ENCODE measurements around the gene MRAP.

Gene MRAP

DNA sequence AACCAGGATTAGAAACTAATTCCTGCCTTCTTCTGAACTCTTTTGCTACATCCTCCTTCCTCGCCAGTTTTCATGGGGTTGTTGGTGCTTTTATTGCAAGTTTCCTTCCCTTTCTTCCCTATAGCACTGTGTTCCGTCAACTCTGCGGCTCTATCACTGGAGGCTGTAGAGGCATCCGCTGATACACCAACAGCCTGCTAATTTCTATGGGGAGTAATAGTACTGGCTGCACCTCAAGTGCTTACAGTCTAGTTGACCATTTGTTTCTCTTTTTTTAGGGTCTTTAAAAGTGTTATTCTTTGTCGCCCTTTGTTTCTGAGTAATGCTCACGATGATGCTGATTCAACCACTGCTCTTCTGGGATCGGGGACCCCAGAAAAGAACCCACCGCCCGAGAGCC is 20.6 kb upstream of the MRAP start:
- in situ Hi-C loops (cut with MboI; ENCODE audit: low sequenced_read_pairs): no loop called here

DNA sequence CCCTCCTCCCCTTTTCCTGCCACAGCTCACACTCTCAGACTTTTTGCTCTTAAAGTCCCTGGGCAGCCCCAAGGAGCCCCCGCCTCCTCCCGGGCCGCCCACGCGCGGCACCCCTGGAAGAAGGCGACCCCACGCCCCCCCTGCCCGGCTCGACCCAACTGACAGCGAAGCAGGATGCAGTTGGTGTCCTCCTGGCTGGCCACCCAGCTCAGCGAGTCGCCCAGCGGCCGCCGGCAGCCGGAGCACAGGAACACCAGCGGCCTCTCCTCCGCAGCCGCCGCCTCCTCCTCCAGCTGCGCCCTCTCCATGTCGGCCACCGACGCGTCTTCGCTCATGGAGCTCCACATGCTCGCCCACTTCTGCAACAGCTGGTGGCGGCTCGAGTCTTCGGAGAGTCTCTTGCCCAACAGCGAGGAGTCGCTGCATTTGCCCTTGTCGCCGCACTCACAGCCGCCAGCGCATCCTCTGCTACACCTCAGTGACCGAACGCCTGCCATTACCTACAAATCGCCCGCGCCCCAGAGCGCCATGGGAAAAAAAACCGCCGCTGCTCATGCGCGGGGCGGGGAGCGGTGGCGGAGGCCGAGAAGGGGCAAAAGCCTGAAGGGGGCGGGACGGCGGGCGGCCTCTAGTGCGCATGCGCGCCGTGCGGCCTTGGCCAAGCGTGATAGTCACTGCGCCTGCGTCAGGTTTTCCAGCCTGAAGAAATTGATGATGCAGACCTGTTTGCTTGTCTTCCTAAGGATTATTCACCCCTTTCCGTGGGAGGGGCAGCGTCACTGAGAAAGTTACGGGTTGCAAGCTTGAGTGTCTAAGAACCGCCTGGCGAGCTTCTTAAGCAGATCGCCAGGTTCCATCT is 19.9 kb upstream of the MRAP start, which contains the start of gene MIS18A:
TSS of gene MIS18A (minus strand) at position 532 of the 859 bp plus-strand sequence. CDS start at position 497, 35 bp downstream.
- peaks cover 9% of the 10 kb centered on the region; the same call in 1 of the 2 replicates for H3K4me1 ChIP-seq
- no peaks in the 10 kb centered on the region for H3K9me3 ChIP-seq
- H3K4me3 ChIP-seq: peak within 1 kb of the TSS; percentile 98
- H3K27me3 ChIP-seq (ENCODE audit: low read depth): no peaks in the 10 kb centered on the region
- peaks cover 15% of the 10 kb centered on the region for H3K36me3 ChIP-seq (replicated peaks)
- peak; percentile 87 to 97 for DNase-seq (ENCODE audit: low spot score in 2 of 2)
- in situ Hi-C loops (cut with MboI; ENCODE audit: low sequenced_read_pairs): no loop called here

More for the DNA sequence above, 20.6 kb upstream of the MRAP start:
- Histone ChIP-seq H3K36me3 (replicated peaks) (peaks cover 22% of the 10 kb centered on the region), H3K27me3 (ENCODE audit: low read depth) (no peaks in the 10 kb centered on the region), H3K4me1 (peaks cover 9% of the 10 kb centered on the region; the same call in 1 of the 2 replicates), H3K4me3 (peak overlapping the region; percentile 98), H3K9me3 (no peaks in the 10 kb centered on the region)
- peak in 1 of 2 experiments; percentile 17 for DNase-seq (ENCODE audit: low spot score in 2 of 2)

DNA sequence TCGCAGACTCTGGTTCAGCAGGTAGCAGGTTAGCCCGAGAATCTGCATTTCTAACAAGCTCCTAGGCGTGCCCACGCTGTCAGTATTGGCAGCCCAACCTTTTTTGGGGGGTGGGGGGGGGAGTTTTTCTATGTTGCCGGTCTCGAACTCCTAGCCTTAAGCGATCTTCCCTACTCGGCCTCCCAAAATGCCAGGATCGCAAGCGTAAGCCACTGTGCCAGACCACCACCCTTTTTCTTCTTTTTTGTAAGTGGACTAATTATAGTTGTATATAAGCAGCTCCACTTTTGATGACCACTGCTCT is 19.3 kb upstream of the MRAP start:
- Histone ChIP-seq H3K36me3 (replicated peaks) (peaks cover 12% of the 10 kb centered on the region), H3K4me1 (peaks cover 9% of the 10 kb centered on the region; the same call in 1 of the 2 replicates), H3K4me3 (peak overlapping the region; percentile 98), H3K9me3 (no peaks in the 10 kb centered on the region), H3K27me3 (ENCODE audit: low read depth) (no peaks in the 10 kb centered on the region)
- no peak for DNase-seq (ENCODE audit: low spot score in 2 of 2)
- in situ Hi-C loops (cut with MboI; ENCODE audit: low sequenced_read_pairs): no loop called here

DNA sequence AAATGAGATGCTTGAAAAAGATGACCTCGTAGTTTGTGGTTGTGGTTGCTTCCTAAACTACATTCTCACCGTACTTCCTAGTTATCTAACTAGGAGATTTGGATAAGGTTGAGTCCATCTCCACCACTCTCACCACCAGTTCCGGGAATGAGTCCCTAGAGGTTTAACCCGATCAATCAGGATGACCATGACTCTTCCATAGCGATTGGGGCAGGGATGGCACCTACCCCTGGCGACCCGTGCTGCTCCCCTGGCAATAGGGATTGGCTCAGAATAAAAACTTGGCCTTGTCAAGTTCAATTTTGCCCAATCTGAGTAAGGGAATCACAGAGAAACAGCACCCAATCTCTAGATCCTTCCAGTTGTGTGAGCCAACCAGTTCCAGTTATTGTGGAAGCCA is 17.1 kb upstream of the MRAP start:
- in situ Hi-C loops (cut with MboI; ENCODE audit: low sequenced_read_pairs): no loop called here
- H3K4me1 ChIP-seq: peaks cover 9% of the 10 kb centered on the region; the same call in 1 of the 2 replicates
- no peak for DNase-seq (ENCODE audit: low spot score in 2 of 2)
- H3K9me3 ChIP-seq: no peaks in the 10 kb centered on the region
- no peaks in the 10 kb centered on the region for H3K27me3 ChIP-seq (ENCODE audit: low read depth)
- no peak overlapping the region for H3K4me3 ChIP-seq
- H3K36me3 ChIP-seq (replicated peaks): 0 out of 2 replicates have a peak, but pooled peaks cover 3% of the 10 kb centered on the region

DNA sequence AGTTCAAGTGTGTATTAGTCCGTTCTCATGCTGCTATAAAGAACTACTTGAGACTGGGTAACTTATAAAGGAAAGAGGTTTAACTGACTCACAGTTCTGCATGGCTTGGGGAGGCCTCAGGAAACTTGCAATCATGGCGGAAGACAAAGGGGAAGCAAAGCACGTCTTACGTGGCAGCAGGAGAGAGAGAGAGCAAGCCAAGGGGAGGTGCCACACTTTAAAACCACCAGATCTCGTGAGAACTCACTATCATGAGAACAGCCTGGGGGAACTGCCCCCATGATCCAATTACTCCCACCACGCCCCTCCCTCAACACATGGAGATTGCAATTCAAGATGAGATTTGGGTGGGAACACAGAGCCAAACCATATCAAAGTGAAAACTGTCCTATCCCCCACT is 15.7 kb upstream of the MRAP start:
- Histone ChIP-seq H3K36me3 (replicated peaks) (0 out of 2 replicates have a peak, but pooled peaks cover 3% of the 10 kb centered on the region), H3K4me1 (peaks cover 5% of the 10 kb centered on the region; the same call in 1 of the 2 replicates), H3K9me3 (no peaks in the 10 kb centered on the region), H3K4me3 (no peak overlapping the region), H3K27me3 (ENCODE audit: low read depth) (no peaks in the 10 kb centered on the region)
- in situ Hi-C loops (cut with MboI; ENCODE audit: low sequenced_read_pairs): no loop called here
- DNase-seq (ENCODE audit: low spot score in 2 of 2): no peak

DNA sequence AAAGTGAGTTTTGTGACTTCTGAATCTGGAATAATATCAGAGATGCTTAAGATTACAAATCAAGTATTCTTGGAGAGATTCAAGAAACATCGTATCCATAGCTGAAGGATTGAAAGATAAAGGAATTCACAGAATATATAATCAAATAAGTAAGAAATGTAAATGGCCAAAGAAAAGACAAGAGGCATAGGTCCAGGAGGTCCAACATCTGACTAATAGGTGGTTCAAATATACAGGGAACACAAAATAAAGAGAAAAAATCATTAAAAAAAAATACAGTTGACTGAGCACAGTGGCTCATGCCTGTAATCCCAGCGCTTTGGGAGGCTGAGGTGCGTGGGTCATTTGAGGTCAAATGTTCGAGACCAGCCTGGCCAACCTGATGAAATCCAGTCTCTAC is 13.2 kb upstream of the MRAP start:
- H3K4me3 ChIP-seq: no peak overlapping the region
- H3K36me3 ChIP-seq (replicated peaks): no peaks in the 10 kb centered on the region
- in situ Hi-C loops (cut with MboI; ENCODE audit: low sequenced_read_pairs): no loop called here
- DNase-seq (ENCODE audit: low spot score in 2 of 2): no peak
- H3K27me3 ChIP-seq (ENCODE audit: low read depth): no peaks in the 10 kb centered on the region
- no peaks in the 10 kb centered on the region for H3K9me3 ChIP-seq
- no peaks in the 10 kb centered on the region for H3K4me1 ChIP-seq

DNA sequence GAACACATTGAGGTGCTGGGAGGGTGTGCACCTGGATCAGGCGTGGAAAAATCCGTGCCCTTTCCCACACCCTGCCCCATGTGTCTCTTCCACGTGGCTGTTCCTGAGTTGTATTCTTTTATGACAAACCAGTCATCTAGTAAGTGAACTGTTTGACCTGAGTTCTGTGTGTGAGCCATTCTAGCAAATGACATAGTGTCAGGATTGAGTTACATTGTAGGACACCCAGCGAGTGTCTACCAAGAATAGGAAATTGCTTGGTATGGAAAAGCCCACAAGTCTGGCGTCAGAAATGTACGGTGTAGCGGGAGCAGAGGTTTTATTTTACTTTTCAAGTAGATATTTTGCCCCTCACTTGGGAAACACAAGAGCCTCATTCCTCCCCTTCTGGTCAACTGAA is 1.2 kb upstream of the MRAP start:
- in situ Hi-C loops (cut with MboI; ENCODE audit: low sequenced_read_pairs): no loop called here

DNA sequence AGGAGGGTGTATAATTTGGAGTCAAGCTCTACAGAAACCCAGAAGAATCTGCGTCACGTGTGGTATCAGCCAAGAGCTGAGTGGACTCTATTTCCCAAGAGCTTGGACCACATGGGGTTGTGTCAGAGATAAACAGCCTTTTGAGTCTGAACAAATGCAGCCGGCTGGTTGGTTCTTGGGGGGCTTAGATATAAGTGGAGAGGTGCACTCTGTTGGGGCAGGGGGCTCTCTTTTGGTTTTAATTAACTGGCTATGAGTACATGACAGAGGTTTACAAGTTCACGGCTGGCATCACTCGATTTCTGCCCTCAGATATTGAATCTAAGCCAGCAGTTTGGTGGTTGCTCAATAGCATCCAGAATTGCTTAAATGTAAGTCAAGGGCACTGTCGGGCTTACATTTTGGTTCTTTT is 501 bp upstream of the MRAP start:
- in situ Hi-C loops (cut with MboI; ENCODE audit: low sequenced_read_pairs): no loop called here
- DNase-seq (ENCODE audit: low spot score in 2 of 2): no peak
- Histone ChIP-seq H3K4me3 (no peak overlapping the region), H3K36me3 (replicated peaks) (peaks cover 5% of the 10 kb centered on the region; the same call in 1 of the 2 replicates), H3K9me3 (no peaks in the 10 kb centered on the region), H3K4me1 (peaks cover 4% of the 10 kb centered on the region; the same call in 1 of the 2 replicates), H3K27me3 (ENCODE audit: low read depth) (no peaks in the 10 kb centered on the region)

More for the DNA sequence above, 1.2 kb upstream of the MRAP start:
- no peak overlapping the region for H3K4me3 ChIP-seq
- peaks cover 4% of the 10 kb centered on the region; the same call in 1 of the 2 replicates for H3K4me1 ChIP-seq
- H3K27me3 ChIP-seq (ENCODE audit: low read depth): no peaks in the 10 kb centered on the region
- H3K9me3 ChIP-seq: no peaks in the 10 kb centered on the region
- H3K36me3 ChIP-seq (replicated peaks): peaks cover 5% of the 10 kb centered on the region; the same call in 1 of the 2 replicates
- DNase-seq (ENCODE audit: low spot score in 2 of 2): no peak

DNA sequence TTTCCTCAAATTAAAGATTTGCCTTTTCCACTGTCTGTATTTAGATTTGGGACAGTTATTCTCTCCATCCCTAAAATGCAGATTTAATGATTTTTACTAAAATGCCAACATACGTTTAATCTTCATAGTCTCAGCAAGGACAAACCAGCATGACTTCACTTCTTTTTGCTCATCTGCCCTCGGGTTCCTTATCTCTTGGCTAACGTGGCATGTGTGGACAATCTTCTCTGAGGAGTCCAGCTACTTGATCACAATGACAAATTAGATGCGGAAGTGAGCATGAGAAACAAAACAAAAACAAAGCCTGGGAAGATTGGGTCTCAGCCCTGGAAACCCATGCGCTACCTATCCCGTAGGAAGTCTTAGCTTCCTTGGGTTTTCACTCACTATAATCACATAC is 1.0 kb downstream of the MRAP start:
- no peak overlapping the region for H3K4me3 ChIP-seq
- peaks cover 4% of the 10 kb centered on the region; the same call in 1 of the 2 replicates for H3K4me1 ChIP-seq
- in situ Hi-C loops (cut with MboI; ENCODE audit: low sequenced_read_pairs): no loop called here
- peaks cover 5% of the 10 kb centered on the region; the same call in 1 of the 2 replicates for H3K36me3 ChIP-seq (replicated peaks)
- H3K9me3 ChIP-seq: no peaks in the 10 kb centered on the region
- H3K27me3 ChIP-seq (ENCODE audit: low read depth): no peaks in the 10 kb centered on the region
- no peak for DNase-seq (ENCODE audit: low spot score in 2 of 2)

DNA sequence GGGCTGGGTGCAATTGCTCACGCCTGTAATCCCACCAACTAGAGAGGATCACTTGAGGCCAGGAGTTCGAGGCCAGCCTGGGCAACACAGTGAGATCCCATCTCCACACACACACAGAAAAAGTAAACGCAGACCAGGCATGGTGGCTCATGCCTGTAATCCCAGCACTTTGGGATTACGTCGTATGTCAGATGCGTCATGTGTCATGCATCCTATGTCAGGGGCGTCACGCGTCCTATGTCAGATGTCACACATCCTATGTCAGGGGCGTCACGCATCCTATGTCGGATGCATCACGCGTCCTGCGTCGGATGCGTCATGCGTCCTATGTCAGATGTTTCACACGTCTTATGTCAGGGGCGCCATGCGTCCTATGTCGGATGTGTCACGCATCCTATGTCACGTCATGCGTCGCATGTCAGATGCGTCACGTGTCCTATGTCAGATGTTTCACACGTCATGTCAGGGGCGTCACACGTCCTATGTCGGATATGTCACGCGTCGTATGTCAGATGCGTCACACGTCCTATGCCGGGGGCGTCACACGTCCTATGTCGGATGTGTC is 1.5 kb downstream of the MRAP start:
- no peaks in the 10 kb centered on the region for H3K27me3 ChIP-seq (ENCODE audit: low read depth)
- peaks cover 5% of the 10 kb centered on the region; the same call in 1 of the 2 replicates for H3K36me3 ChIP-seq (replicated peaks)
- DNase-seq (ENCODE audit: low spot score in 2 of 2): no peak
- H3K9me3 ChIP-seq: no peaks in the 10 kb centered on the region
- peaks cover 4% of the 10 kb centered on the region; the same call in 1 of the 2 replicates for H3K4me1 ChIP-seq
- no peak overlapping the region for H3K4me3 ChIP-seq
- in situ Hi-C loops (cut with MboI; ENCODE audit: low sequenced_read_pairs): no loop called here

DNA sequence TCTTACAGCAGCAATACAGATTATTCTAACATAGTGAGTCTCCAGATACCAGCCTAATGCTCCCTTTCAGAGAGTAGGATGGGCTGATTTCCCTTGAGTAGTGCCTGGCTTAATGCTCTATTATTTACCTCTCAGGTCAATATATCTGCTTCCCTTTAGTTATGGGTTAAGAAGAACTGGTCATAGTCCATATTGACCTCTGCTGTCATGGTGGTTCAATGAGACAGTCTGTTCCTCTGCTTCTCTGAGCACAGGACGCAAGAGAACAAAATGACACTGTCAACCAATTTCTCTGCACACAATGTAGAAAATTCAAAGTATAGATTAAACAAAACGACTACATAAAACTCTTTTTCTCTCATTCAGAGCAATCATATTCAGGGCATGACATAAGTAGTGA is 2.9 kb downstream of the MRAP start:
- Histone ChIP-seq H3K9me3 (no peaks in the 10 kb centered on the region), H3K4me3 (no peak overlapping the region), H3K4me1 (peaks cover 4% of the 10 kb centered on the region; the same call in 1 of the 2 replicates), H3K36me3 (replicated peaks) (peaks cover 5% of the 10 kb centered on the region; the same call in 1 of the 2 replicates), H3K27me3 (ENCODE audit: low read depth) (no peaks in the 10 kb centered on the region)
- in situ Hi-C loops (cut with MboI; ENCODE audit: low sequenced_read_pairs): no loop called here
- DNase-seq (ENCODE audit: low spot score in 2 of 2): no peak

DNA sequence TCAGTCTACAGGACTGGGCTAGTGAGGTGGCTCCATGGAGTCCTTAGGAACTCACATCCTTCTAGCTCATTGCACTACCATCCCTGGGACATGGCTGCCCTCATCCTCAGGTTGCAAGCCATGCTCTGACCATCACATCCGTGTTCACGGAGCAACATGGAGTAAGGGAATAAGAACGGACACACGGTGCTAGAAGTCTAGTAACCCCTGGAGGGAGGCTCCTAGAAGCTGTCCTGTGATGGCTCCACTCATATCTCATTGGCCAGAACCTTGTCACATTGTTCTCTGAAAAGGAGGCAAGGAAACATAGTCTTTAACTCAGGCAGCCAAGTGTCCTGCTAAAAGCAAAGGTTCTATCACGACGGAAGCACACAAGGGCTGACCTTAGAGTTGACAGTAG is 3.9 kb downstream of the MRAP start:
- H3K9me3 ChIP-seq: no peaks in the 10 kb centered on the region
- no peaks in the 10 kb centered on the region for H3K4me1 ChIP-seq
- H3K27me3 ChIP-seq (ENCODE audit: low read depth): no peaks in the 10 kb centered on the region
- H3K36me3 ChIP-seq (replicated peaks): peaks cover 5% of the 10 kb centered on the region; the same call in 1 of the 2 replicates
- DNase-seq (ENCODE audit: low spot score in 2 of 2): no peak
- in situ Hi-C loops (cut with MboI; ENCODE audit: low sequenced_read_pairs): no loop called here
- H3K4me3 ChIP-seq: no peak overlapping the region

DNA sequence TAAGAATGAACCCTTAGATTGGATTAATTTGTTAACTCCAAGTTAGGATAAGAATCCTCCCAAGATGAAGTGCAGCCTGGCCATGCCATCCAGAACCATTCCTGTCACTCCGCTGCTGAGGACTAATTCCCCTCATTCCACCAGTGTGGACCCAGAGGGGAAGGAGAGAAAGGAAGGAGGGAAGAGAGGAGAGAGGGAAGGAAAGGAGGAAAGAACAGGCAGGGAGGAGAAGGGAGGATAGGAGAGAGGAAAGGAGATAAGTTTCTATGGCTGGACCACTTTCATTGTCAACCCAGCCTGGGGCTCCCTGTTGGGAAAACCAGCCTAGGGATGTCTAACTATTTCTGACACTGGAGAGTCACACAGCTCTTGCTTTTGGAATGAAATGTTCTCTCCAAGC is 4.7 kb downstream of the MRAP start:
- H3K9me3 ChIP-seq: no peaks in the 10 kb centered on the region
- peaks cover 6% of the 10 kb centered on the region for H3K36me3 ChIP-seq (replicated peaks)
- H3K4me1 ChIP-seq: no peaks in the 10 kb centered on the region
- H3K4me3 ChIP-seq: no peak overlapping the region
- DNase-seq (ENCODE audit: low spot score in 2 of 2): no peak
- no peaks in the 10 kb centered on the region for H3K27me3 ChIP-seq (ENCODE audit: low read depth)
- in situ Hi-C loops (cut with MboI; ENCODE audit: low sequenced_read_pairs): no loop called here

DNA sequence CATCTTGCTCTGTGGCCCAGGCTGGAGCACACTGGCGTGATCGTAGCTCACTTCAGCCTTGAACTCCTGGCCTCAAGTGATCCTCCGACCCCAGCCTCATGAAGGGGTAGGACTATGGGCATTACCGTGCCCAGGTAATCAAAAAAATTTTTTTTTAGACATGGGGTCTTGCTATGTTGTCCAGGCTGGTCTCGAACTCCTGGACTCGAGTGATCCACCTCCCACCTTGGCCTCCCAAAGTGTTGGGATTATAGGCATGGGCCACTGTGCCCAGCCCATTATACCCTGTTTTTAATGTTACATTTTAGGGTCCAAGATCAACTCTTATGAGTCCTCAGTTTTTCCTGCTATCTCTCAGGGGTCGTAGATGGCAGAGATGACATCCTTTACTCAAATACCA is 6.3 kb downstream of the MRAP start:
- no peaks in the 10 kb centered on the region for H3K4me1 ChIP-seq

More for the DNA sequence above, 6.3 kb downstream of the MRAP start:
- DNase-seq (ENCODE audit: low spot score in 2 of 2): no peak
- H3K9me3 ChIP-seq: no peaks in the 10 kb centered on the region
- H3K36me3 ChIP-seq (replicated peaks): peaks cover 10% of the 10 kb centered on the region
- H3K4me3 ChIP-seq: no peak overlapping the region
- in situ Hi-C loops (cut with MboI; ENCODE audit: low sequenced_read_pairs): no loop called here
- H3K27me3 ChIP-seq (ENCODE audit: low read depth): no peaks in the 10 kb centered on the region

Data from HAP-1 (cell line).